NT2/D1 (cell line): ENCODE results near the gene DNAJA2.

Source experiments
- SUZ12 ChIP-seq: IDR thresholded peaks from 2 replicates; pipeline ENCODE4 v1.6.1; 2011; ENCODE audit not compliant: insufficient read length, insufficient read depth; ENCODE audit errors: extremely low read depth
- YY1 ChIP-seq: IDR thresholded peaks from 2 replicates; pipeline ENCODE4 v1.6.1; 2011; ENCODE audit not compliant: insufficient read length, insufficient read depth
- ZNF274 ChIP-seq: IDR thresholded peaks from 2 replicates; pipeline ENCODE4 v1.6.1; 2011; ENCODE audit warnings: mild to moderate bottlenecking, low read depth, low read length

DNA sequence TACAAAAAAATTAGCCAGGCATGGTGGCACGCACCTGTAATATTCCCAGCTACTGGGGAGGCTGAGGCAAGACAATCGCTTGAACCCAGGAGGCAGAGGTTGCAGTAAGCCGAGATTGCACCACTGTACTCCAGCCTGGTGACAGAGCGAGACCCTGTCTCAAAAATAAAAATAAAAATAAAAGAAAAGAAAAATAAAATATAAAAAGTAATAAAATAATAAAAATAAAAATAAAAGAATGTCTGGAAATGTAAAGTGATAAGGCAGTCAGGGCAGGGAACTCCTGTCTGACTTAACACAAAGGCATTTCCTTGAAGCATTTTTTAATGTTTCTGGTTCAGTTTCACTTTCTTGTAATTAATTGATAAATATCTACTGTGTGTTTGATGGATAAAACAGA, 34.7 kb upstream of the DNAJA2 start:
- TF ChIP-seq ZNF274 (no peak), SUZ12 (no peak), YY1 (no peak)
